GM21423 (cell line): ENCODE data around the gene PPP1R14C.
"Not testable (repeated sequence)": the region's sequence is repeated elsewhere in the genome, so short reads cannot be mapped to it uniquely, and the experiment has no call there.

Source experiments
- ATAC-seq: cut with Tn5 transposase; IDR thresholded peaks from one replicate; pipeline ENCODE4 v1.9.1; 2021; ENCODE audit warnings: mild to moderate bottlenecking, moderate library complexity; ENCODE audit not compliant: unreplicated experiment

Gene PPP1R14C

DNA sequence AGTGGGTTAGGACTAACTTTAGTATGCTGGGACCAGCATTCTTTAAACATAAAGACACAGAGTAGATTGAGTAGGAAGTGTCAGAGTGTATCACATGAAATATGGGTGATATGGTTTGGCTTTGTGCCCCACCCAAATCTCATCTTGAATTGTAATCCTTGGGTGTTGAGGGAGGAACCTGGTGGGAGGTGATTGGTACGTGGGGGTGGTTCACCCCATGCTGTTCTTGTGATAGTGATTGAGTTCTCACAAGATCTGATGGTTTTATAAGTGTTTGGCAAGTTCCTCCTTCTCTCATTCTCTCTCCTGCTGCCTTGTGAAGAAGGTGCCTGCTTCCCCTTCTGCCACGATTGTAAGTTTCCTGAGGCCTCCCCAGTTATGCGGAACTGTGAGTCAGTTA is 5.1 kb upstream of the PPP1R14C start:
- ATAC-seq = not testable (repeated sequence)

GRCh38 chr6:150138638-150139037 is 4.2 kb upstream of the PPP1R14C start:
- no peak for ATAC-seq

DNA sequence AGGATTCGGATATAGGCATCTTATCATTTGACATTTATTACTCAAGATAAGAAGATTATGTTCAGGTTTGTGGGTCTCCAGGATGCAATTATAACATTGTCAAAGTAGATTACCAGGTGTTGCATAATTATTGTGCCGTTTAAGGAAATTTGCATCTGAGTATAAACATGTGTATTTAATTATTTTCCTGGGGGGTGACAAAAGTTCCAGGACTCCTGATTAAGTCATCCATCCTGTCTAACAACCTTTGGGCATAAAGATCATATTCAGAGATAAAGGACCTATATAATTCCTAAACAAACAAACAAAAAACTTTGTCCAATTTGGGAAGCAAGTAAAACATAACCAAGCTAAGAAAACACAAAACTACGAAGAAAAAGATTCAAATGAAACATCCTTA is 3.3 kb upstream of the PPP1R14C start:
- no peak for ATAC-seq

- ATAC-seq = no peak
Observed at GRCh38 chr6:150140236-150140969, 2.4 kb upstream of the PPP1R14C start.

DNA sequence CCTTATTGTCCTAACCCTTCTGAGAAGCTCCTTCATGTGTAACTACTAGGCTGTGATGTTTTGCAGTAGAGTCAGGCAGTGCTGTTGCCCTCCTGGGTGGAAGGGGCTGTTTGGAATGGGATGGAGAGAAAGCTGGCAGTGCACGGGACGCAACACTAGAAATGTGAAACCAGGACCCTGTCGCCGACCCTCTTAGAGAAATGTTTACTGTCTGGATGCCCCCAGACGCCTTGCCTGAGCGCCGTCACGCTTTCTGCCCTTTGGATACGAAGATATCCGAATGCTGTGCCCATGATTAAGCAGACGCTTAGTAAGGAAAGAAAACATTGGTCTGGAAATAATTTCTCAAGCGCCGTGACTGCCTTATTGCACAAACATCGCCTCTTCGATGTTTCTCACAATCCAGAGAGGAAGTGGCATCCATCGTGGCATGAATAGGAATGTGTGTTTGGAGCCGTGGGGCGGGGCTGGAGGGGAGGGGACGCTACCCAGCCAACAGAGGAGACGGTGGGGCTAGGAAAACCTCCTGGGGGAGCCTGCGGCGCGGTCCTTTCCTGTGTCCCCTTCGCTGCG is 661 bp upstream of the PPP1R14C start:
- ATAC-seq = no peak

DNA sequence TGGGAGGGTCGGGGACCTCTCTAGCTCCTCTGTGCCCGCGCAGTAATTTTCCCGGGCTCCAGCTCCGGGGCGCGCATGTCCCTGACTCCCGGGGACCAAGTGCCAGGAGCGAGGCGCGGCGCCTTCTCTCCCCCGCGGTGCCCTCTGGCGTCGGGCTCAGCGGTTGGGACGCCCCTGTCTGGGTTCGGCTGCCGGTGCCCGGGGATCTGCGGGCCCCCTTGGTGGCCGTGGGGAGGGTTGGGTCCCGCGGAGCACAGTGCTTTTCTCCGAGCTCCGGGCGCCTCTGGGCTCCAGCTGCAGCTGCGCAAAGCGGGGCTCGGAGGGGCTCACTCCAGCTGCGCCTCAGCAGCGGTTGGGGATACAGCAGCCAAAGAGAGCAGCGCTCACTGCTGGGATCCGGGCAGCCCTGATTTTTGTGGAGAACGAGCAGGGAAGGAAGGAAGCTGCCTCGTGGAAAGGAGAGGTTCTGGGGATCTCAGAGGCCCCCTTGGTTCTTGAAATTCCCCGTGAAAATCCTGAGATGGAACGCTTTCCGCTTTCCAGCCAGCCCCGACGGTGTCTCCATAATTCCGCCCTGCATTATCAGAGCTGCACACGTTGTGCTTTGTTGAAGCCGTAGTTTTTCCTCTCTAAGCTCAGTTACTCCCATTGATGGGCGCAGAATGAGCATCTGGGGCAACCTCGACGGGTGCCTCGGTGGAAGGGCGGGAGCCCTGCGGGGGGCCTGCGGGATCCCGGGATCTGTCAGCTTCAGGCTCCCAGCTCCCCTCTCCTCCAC is 861 bp downstream of the PPP1R14C start:
- ATAC-seq = no peak

GRCh38 chr6:150144294-150144868 is 1.5 kb downstream of the PPP1R14C start:
- ATAC-seq = no peak

DNA sequence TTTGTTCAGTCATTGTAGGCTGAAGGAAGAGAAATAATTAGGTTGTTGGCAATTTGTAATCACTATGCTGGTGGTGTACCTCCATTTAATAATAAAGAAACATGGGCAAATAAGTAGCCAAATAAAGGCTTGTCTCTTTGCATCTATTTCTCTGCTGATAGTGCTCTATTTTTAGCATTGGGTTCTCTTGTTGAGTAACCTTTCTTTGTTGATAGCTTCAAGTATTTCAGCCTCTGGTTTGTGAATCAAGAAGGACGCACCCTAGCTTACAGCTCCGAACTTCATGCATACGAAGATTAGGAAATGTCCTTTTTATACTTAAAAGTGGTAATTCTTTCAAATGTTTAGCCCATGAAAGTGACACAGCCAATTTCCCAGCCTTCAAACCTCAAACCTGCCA is 2.6 kb downstream of the PPP1R14C start:
- ATAC-seq = no peak

DNA sequence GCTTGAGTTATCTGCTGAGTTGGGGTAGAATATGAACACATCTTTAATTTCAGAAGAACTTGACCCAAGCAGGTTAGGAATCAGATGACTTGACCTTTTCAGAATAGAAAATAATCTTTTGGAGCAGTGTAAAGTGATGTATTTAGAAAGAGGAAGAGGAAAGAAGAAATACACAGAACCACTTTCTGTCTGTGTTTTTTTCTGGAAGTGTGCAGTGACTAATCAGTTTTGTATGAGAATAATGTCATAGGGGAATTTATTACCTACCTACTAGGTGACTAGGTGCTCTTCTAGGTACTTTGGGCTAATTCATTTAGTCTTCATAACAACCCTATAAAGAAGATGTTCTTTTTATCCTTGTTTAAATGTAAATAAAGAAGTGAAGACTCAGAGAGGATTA is 3.0 kb downstream of the PPP1R14C start:
- ATAC-seq = no peak

DNA sequence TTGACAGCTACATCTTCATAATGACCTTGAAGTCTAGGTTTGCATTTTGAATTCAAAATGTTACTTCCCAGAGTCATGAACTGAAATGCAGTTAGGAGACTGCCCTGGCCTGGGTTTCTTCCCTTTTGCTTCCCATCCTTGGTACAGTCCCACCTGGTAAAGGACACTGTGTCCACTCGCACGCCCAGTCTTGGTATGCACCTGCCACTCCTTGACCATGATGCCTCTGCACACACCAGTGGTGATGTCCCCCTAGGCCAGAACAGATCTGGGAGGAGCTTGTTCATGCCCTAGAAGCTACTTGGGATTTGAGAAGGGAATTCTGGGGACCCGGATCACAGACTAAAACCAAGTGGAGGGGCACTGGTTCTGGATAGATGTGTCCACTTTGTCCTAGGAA is 3.6 kb downstream of the PPP1R14C start:
- ATAC-seq = no peak

DNA sequence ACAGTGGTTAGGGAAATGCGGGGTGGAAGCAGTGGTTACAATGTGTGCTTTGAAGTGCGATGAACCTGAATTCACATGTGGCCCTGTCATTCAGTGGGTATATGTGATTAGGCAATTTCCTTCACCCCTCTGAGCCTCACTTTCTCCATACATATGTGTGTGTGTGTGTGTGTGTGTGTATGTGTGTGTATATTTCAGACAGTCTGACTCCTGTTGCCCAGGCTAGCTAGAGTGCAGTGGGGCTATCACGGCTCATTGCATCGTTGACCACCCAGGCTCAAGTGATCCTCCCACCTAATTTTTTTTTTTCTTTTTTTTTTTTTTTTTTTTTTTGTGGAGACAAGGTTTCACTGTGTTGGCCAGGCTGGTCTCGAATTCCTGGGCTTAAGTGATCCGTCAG is 6.3 kb downstream of the PPP1R14C start:
- no peak for ATAC-seq

- no peak for ATAC-seq
Observed at GRCh38 chr6:150150458-150150820, 7.6 kb downstream of the PPP1R14C start.

DNA sequence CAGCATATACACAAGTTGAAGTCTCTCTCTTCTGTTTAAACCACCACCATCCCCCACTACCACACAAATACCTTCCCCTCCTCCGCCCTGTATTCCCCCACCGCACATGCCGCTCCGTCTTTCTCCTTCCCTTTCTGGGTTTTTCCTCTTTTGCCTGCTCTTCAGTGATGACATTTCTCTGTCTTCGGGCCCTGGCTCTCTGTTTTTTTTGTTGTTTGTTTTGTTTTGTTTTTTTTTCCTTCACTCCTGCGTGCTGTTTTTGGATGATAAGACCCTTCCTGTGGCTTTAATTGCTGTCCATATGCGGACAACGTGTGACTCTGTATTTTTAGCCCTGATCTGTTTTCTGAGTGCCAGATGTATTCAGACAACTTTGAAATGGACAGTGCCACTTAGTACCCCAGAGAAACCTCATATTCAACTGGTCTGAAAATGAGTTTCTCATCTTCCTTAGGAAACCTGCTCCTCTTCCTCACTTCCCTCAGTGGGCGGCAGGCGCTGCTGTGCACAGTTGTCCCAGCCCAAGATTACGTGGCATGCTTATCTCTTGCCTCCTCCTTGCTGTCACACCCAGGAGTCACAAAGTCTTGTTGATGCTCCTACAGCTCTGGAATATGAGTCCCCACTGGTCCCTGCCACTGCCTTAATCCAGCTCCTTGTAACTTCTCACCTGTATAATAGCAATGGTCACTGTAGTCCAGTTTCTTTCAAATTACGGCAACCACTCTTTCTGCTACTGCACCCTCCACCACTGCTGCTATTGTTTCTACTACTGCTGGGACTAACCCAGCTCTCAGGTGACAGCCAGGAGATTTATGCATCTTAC is 8.2 kb downstream of the PPP1R14C start:
- ATAC-seq = no peak

- ATAC-seq = no peak
Observed at GRCh38 chr6:150152891-150153876, 10.3 kb downstream of the PPP1R14C start.

DNA sequence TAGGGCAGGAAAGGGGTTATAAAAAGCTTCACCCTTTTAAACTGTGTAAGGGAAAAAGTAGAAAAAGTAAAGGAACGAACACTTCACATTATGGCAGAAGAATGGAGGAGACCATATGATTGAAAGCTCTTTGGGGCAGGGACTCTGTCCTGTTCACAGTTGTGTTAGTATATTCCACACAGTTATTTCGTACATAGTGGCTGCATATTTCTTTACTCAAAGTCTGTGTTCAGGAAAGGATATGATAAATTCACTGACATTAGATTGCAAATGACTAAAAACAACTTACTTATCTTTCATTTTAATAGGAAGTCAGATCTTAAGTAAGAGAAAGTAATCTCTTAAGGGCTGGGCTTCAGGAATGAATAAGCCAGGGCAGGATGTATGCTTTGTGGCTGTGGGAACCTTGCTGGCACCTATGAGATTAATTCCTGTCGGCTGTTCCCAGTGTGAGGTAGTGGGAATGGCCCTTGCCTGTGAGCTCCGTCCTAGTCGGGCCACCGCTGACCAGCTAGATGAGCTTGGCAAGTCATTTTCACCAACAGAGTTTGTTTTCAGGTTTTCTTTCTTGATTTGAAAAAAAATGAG is 11.2 kb downstream of the PPP1R14C start:
- ATAC-seq = no peak

GRCh38 chr6:150156460-150156859 is 13.6 kb downstream of the PPP1R14C start:
- no peak for ATAC-seq

- ATAC-seq = no peak
Observed at GRCh38 chr6:150157081-150157480, 14.2 kb downstream of the PPP1R14C start.

DNA sequence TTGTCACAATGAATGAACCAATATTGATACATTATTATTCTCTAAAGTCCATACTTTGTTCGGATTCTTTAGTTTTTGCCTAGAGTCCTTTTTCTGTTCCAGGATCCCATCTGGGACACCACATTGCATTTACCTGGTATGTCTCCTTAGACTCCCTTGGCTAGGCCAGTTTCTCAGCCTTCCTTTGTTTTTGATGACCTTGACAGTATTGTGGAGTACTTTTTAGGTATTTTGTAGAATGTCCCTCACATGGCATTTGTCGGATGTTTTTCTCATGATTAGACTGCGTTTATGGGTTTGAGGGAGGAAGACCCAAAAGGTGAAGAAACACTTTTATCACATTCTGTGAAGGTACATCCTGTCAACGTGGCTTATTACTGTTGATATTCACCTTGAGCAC is 16.9 kb downstream of the PPP1R14C start:
- ATAC-seq = no peak

- ATAC-seq = no peak
Observed at GRCh38 chr6:150163970-150164369, 21.1 kb downstream of the PPP1R14C start.
